ENCODE data around the gene PRKN. TPM values are rescaled to one million over a fixed set of nuclear protein-coding genes. Genes with fewer than 3 reads are reported as not detected.

The PRKN gene
- total and polyA plus RNA-seq, 9 of the 15 experiments (the other 6 are each of a cell fraction or from before 2014, with no cell fraction given): 0.03 to 0.96 (median 0.15) TPM; not detected in 2

- no peak overlapping the region for H3K4me2 ChIP-seq (ENCODE audit: insufficient read depth, low read length)
- POLR2A ChIA-PET: no interaction called here
- TF ChIP-seq TARDBP (IDR thresholded peaks at IDR 0.05) (no peak), SRSF1 (IDR thresholded peaks at IDR 0.05; ENCODE audit: low read depth, low read length) (no peak), RFX5 (IDR thresholded peaks at IDR 0.05; ENCODE audit: low read depth, low read length) (no peak), ZNF407 (IDR thresholded peaks at IDR 0.05; ENCODE audit: low read depth) (no peak), GTF3C2 (IDR thresholded peaks at IDR 0.05; ENCODE audit: borderline replicate concordance, extremely low read depth, insufficient read length) (no peak), SAFB2 (IDR thresholded peaks at IDR 0.05; ENCODE audit: borderline replicate concordance, low read depth, low read length, severe bottlenecking) (no peak), CHAMP1 (IDR thresholded peaks at IDR 0.05) (no peak), POLR2A (conservative IDR thresholded peaks at IDR 0.05) (no peak), ZEB2 (IDR thresholded peaks at IDR 0.05) (no peak), HMGN3 (IDR thresholded peaks at IDR 0.05; ENCODE audit: borderline replicate concordance, extremely low read depth, insufficient read length, low read depth, low read length) (no peak), MCM7 (IDR thresholded peaks at IDR 0.05) (no peak)
Observed at GRCh38 chr6:162753775-162754174, 26.2 kb upstream of the PRKN start.

More at GRCh38 chr6:162753775-162754174, 26.2 kb upstream of the PRKN start:
- in situ Hi-C loops (cut with MboI) (no loop called here), intact Hi-C loops (cut with micrococcal nuclease) (no loop called here)
- no peaks in the 10 kb centered on the region for H3K79me2 ChIP-seq (ENCODE audit: control insufficient read depth, insufficient read depth, low read length)
- no peaks in the 10 kb centered on the region for H3K36me3 ChIP-seq (ENCODE audit: control insufficient read depth, insufficient read depth, low read length)
- H2AFZ ChIP-seq (ENCODE audit: low read depth, low read length): no peak overlapping the region
- BruUV-seq (replicated peaks): no TSS peak
- H3K4me3 ChIP-seq: no peak overlapping the region
- no peaks in the 10 kb centered on the region for H3K4me1 ChIP-seq (replicated peaks in 1 of 2; ENCODE audit: control insufficient read depth in 2 of 2, insufficient read depth in 2 of 2, low read length in 2 of 2)
- DNase-seq (ENCODE audit: extremely low read depth in 1 of 4, low spot score in 3 of 4): no peak
- H3K9me3 ChIP-seq (replicated peaks; ENCODE audit: control insufficient read depth, insufficient read depth, low read depth, low read length): no peaks in the 10 kb centered on the region
- no peaks in the 10 kb centered on the region for H4K20me1 ChIP-seq (replicated peaks; ENCODE audit: control insufficient read depth, insufficient read depth, low read length)
- H3K9me1 ChIP-seq (ENCODE audit: control insufficient read depth, insufficient read depth, low read length): no peaks in the 10 kb centered on the region
- no peak for FAIRE-seq
- CTCF ChIA-PET (ENCODE audit: low intra/inter-chr PET ratio): no interaction called here
- H3K9ac ChIP-seq (ENCODE audit: insufficient read depth in 1 of 2, low read depth in 2 of 2, low read length in 2 of 2): no peak overlapping the region
- ATAC-seq: no peak
- H3K27me3 ChIP-seq (ENCODE audit: control insufficient read depth in 2 of 2, insufficient read depth in 2 of 2, low read length in 2 of 2): no peaks in the 10 kb centered on the region
- no peak overlapping the region for H3K27ac ChIP-seq (ENCODE audit: extremely low read depth, low read depth, low read length)
